ENCODE measurements around the gene COL4A1.

DNA sequence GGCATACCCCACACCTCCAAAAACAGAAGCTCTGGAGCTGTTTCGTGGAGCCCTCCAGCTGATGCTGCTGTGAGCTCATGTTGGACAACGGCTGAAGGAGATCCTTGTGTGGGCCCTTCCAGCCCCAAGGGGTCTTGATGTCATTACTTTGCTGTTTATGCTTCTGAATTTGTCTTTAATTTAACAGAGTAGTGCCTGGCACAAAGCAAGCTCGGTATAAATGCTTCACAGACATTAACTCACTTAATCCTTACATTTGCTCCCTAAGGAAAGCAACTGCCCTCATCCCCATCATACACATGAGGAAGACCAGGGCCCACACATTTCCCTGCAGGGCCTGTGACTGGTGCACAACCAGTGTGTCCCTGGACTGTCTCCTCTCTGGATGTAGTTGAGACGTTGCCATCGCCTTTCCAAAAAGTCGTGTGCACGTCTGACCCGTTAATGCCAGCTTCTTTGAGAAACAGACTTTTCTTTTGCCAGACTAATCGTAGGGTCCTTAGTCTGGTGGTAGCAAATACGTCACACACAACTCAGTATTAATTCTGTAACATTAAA, 7.6 kb downstream of the COL4A1 start:
- TF ChIP-seq POLR2AphosphoS5 (IDR thresholded peaks at IDR 0.05; ENCODE audit: low read depth, low read length): no peak
- TF ChIP-seq TAF1 (IDR thresholded peaks at IDR 0.05; ENCODE audit: borderline replicate concordance, insufficient read depth, low read length): no peak
- TF ChIP-seq REST (IDR thresholded peaks at IDR 0.05; ENCODE audit: insufficient read depth in 1 of 2, low read depth in 2 of 2, low read length in 2 of 2): no peak
- no peak for TF ChIP-seq SIN3A (IDR thresholded peaks at IDR 0.05; ENCODE audit: borderline replicate concordance, insufficient read depth, low read length)
- no peak for TF ChIP-seq FOXP2 (optimal IDR thresholded peaks at IDR 0.05; ENCODE audit: borderline replicate concordance, extremely low read depth, extremely low read length, insufficient read depth)
